NT2/D1 (cell line): ENCODE data around the gene ZSWIM3.

Experiments used
- DNase-seq: peaks from one replicate; pipeline ENCODE4 v3.0.0-alpha.2; 2011; ENCODE audit warnings: low read depth, low spot score
- H3K27me3 ChIP-seq: 2 replicates; pipeline ENCODE4 v1.6.0; 2011; ENCODE audit warnings: mild to moderate bottlenecking; ENCODE audit not compliant: insufficient read length, insufficient read depth
- H3K36me3 ChIP-seq: 2 replicates; pipeline ENCODE4 v1.6.1; 2011; ENCODE audit warnings: mild to moderate bottlenecking, low read length, mixed read lengths; ENCODE audit not compliant: insufficient read depth, insufficient read length
- H3K4me1 ChIP-seq: 2 replicates; pipeline ENCODE4 v1.5.1; 2011; ENCODE audit not compliant: insufficient read depth, insufficient read length
- H3K4me3 ChIP-seq: 2 replicates; pipeline ENCODE4 v1.5.1; 2011; ENCODE audit warnings: low read depth; ENCODE audit not compliant: insufficient read length
- H3K9ac ChIP-seq: 2 replicates; pipeline ENCODE4 v1.6.0; 2011; ENCODE audit warnings: low read depth; ENCODE audit not compliant: insufficient read length
- H3K9me3 ChIP-seq: 2 replicates; pipeline ENCODE4 v1.5.1; 2011; ENCODE audit warnings: mild to moderate bottlenecking, low read length; ENCODE audit not compliant: insufficient read depth
- SUZ12 ChIP-seq: IDR thresholded peaks from 2 replicates; pipeline ENCODE4 v1.6.1; 2011; ENCODE audit not compliant: insufficient read length, insufficient read depth; ENCODE audit errors: extremely low read depth
- YY1 ChIP-seq: IDR thresholded peaks from 2 replicates; pipeline ENCODE4 v1.6.1; 2011; ENCODE audit not compliant: insufficient read length, insufficient read depth
- ZNF274 ChIP-seq: IDR thresholded peaks from 2 replicates; pipeline ENCODE4 v1.6.1; 2011; ENCODE audit warnings: mild to moderate bottlenecking, low read depth, low read length

Gene ZSWIM3

DNA sequence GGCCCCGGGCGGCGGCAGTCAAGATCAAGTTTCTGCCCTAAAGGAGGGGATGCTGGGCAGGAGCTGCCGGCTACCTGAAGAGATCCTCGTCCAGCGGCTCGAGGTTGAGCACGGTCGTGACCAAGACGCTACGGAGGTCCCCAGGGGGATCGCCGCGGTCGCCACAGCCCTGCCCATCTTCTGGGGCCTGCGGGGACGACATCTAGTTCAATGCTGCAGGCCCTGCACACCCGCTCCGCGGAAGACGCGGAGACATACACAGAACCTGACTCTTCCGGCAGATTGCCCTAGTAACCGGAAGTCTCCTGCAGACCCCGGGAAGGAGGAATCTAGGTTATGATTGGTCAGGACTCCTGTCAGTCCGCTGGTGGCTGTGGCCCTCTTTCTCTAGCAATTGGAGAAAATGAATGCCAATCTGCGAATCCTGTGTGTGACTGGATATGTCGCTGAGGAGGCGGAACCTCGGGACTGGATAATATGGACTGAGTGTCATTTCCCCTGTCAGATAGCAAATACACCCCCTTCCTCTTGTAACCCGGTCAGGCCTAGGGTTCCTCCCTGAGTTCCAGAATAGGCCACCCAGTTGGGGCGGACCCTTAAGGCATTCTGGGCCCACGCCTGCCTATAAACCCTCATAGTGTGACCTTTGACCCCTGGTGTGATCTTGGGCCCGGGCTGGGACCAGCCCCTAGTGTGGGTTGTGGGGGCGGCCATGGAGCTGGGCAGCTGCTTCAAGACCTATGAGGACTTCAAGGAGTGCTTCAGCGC, at the start of gene ZSWIM3, which contains the start of gene ACOT8:
Gene ZSWIM3 (plus strand): TSS at position 501 of the 768 bp plus-strand sequence. CDS start 212 bp downstream, at position 713.
Gene ACOT8 (minus strand): TSS at position 279 of the 768 bp plus-strand sequence. CDS start 77 bp downstream, at position 202.
- H3K9me3 ChIP-seq = no peaks in the 10 kb centered on the region
- H3K36me3 ChIP-seq = peaks cover 18% of the 10 kb centered on the region
- H3K27me3 ChIP-seq = no peaks in the 10 kb centered on the region
- peak within 1 kb of the TSS; percentile 85 for H3K4me3 ChIP-seq
- peaks cover 12% of the 10 kb centered on the region for H3K4me1 ChIP-seq
- peak within 1 kb of the TSS; percentile 91 for H3K9ac ChIP-seq
- peak; percentile 100 for DNase-seq
- TF ChIP-seq SUZ12 = no peak
- no peak for TF ChIP-seq YY1
- no peak for TF ChIP-seq ZNF274

DNA sequence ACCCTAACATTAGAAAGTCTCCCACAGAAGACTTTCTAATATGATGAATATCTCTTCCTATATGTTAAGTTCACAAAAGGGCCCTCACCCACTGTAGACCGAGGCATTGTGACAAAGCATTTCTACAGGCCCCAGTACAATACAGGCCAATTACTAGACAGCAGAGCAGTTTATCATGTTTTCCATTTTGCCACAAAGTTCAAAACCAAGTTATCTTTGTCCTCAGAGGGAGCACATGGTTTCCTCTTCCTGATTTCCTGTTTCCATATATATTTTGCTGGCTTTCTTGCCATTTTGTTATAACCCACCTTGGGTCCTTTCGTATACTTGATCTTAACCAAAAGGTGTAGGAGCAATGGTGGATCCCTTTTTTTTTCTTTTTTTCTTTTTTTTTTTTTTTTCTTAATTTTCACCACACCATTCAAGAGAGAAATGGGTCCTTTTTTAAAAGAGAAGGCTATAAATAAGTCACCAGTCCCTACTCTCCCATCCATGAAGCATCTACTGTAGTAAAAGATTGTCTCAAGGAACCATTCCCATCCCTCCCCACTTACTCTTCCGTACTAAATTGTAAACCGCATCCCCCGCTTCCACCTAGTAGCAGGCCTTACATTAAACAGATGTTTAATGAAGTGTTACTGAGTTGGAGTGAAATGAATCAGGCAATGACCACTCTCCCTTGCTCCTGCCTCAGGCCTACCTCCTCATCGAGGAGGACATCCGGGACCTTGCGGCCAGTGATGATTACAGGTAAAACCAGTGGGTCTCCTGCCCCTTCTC, 47.0 kb upstream of the ZSWIM3 start:
- Histone ChIP-seq H3K4me3 (no peak overlapping the region), H3K9ac (no peak overlapping the region), H3K36me3 (peaks cover 81% of the 10 kb centered on the region), H3K4me1 (peaks cover 5% of the 10 kb centered on the region), H3K9me3 (no peaks in the 10 kb centered on the region), H3K27me3 (no peaks in the 10 kb centered on the region)
- TF ChIP-seq ZNF274 (no peak), YY1 (no peak), SUZ12 (no peak)
- DNase-seq = no peak

DNA sequence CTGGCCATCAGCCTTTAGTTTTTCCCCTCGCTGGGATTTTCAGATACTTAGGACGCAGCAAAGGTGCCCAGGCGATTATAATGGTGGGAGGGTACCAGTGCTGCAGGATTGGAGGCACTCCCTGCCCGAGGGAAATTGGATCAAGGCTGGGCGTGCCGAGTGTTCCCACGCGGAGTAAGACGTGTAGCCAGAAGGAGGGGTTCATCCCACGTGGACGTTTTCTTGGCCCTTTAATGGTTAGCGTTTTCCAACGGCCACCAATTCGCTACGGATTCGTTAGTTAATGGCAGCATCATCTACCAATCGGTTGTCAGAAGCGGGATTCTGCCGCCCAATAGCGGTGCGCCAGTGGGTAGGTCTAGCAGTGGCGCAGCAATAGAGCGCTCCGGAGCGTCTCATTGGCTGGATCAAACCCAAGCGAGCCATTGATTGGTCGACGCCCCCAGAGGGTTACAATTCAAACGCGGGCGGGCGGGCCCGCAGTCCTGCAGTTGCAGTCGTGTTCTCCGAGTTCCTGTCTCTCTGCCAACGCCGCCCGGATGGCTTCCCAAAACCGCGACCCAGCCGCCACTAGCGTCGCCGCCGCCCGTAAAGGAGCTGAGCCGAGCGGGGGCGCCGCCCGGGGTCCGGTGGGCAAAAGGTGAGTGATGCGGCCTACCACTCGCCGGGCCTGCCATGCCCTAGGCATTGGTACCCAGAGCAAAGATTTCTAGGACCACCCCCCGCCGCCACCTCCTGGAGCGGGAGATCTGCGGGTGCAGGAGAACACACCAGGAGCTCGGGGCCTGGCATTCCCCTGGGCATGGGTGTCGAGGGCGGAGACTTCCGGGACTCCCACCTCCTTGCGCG, 45.0 kb upstream of the ZSWIM3 start, which contains the start of gene UBE2C:
Gene UBE2C (plus strand): TSS at position 488 of the 849 bp plus-strand sequence. CDS start 52 bp downstream, at position 540.
- TF ChIP-seq ZNF274 (no peak), YY1 (no peak), SUZ12 (no peak)
- Histone ChIP-seq H3K36me3 (peaks cover 83% of the 10 kb centered on the region), H3K4me1 (peaks cover 15% of the 10 kb centered on the region), H3K4me3 (peak within 1 kb of the TSS; percentile 96), H3K9ac (peak within 1 kb of the TSS; percentile 88), H3K27me3 (no peaks in the 10 kb centered on the region), H3K9me3 (no peaks in the 10 kb centered on the region)
- DNase-seq = peak; percentile 99

DNA sequence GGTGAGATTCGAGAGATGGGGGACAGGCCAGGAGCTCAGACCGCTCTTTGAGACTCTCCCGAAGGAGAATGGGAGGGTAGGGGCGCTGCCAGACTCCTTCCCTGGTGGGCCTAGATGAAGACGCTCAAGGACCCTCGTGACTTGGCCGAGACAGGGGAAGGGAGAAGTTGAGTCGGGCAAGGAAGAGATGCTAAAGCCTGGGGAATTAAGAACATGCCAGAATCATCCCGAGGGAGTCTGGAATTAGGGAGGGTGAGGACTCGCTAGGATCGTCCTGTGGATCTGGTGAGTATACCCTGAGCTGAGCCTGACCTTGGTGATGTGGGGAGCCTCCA, 44.4 kb upstream of the ZSWIM3 start:
- Histone ChIP-seq H3K4me3 (peak overlapping the region; percentile 96), H3K36me3 (peaks cover 81% of the 10 kb centered on the region), H3K9ac (peak overlapping the region; percentile 88), H3K27me3 (no peaks in the 10 kb centered on the region), H3K9me3 (no peaks in the 10 kb centered on the region), H3K4me1 (peaks cover 17% of the 10 kb centered on the region)
- no peak for DNase-seq
- TF ChIP-seq YY1 (no peak), SUZ12 (no peak), ZNF274 (no peak)

DNA sequence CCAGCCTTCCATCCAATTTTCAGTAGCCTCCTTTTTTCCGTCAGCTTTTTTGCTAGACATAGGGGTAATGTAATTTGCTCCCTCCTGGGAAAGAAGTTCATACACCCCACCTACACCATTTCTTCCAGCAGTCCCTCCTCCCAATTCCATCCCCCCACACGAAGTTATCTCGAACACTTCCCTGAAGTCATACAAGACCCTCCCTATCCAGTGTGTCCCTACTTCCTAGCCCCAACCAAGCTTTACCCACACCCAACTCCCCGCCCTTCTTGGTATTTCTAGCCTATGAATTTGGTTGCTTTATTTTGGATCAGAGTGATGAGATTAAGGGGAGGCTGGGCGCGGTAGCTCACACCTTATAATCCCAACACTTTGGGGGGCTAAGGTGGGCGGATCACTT, 43.9 kb upstream of the ZSWIM3 start:
- H3K36me3 ChIP-seq = peaks cover 77% of the 10 kb centered on the region
- H3K9ac ChIP-seq = peak overlapping the region; percentile 88
- TF ChIP-seq ZNF274 (no peak), SUZ12 (no peak), YY1 (no peak)

DNA sequence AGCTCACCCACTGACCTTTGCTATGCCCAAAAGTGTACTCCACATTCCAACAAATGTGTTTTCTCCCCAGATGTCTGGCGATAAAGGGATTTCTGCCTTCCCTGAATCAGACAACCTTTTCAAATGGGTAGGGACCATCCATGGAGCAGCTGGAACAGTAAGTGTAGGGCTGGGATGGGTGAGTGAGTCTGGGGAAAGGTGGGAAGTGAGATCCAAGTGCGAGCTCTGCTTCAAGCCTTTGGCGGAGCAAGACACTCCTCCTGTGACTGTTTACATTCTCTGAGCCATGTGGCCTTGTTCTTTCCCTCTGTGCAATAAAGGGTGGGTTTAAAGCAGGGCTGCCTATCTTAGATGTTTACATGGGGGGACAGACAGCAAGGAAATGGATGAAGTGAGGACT, 43.1 kb upstream of the ZSWIM3 start:
- Histone ChIP-seq H3K4me1 (peaks cover 17% of the 10 kb centered on the region), H3K9me3 (no peaks in the 10 kb centered on the region), H3K36me3 (peaks cover 69% of the 10 kb centered on the region), H3K4me3 (peak overlapping the region; percentile 96), H3K27me3 (no peaks in the 10 kb centered on the region), H3K9ac (no peak overlapping the region)
- TF ChIP-seq SUZ12 = no peak
- no peak for TF ChIP-seq YY1
- no peak for TF ChIP-seq ZNF274
- DNase-seq = no peak

More for the DNA sequence above, 43.9 kb upstream of the ZSWIM3 start:
- no peak for DNase-seq
- Histone ChIP-seq H3K27me3 (no peaks in the 10 kb centered on the region), H3K4me3 (peak overlapping the region; percentile 96), H3K4me1 (peaks cover 17% of the 10 kb centered on the region), H3K9me3 (no peaks in the 10 kb centered on the region)

DNA sequence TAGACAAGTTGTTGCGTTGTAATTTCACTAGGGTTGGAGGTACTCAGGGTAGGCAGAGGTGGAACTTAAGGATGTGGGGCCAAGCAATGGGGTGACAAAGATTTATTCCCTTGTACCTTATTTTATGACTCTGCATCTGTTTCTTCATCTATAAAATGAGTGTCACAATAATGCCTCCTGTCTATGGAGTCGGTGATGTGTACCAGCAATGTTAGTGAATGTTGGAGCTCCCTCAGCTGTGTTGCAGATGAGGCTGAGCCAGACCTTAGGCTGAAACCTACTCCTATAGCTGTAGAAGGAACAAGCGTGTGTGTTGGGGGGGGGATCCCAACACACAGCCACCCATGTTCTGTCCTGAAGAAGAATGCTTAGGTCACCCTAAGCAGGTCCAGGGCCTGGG, 40.5 kb upstream of the ZSWIM3 start:
- H3K4me3 ChIP-seq = no peak overlapping the region
- no peaks in the 10 kb centered on the region for H3K9me3 ChIP-seq
- H3K27me3 ChIP-seq = no peaks in the 10 kb centered on the region
- TF ChIP-seq YY1 (no peak), ZNF274 (no peak), SUZ12 (no peak)
- DNase-seq = no peak
- H3K4me1 ChIP-seq = peaks cover 19% of the 10 kb centered on the region
- H3K9ac ChIP-seq = no peak overlapping the region
- H3K36me3 ChIP-seq = peaks cover 48% of the 10 kb centered on the region
